OCI-LY7 (cell line): ENCODE measurements around the gene RSPH1. TPM values are rescaled to one million over a fixed set of nuclear protein-coding genes. Genes with fewer than 3 reads are reported as not detected.

ENCODE experiments used
- BruUV-seq: library from RNA; stranded (reverse); fragments of 400-500 nt; replicated peaks from 2 replicates; lab custom pipeline; 2021; lab: Mats Ljungman, UMichigan
- CTCF ChIA-PET: fragments of 300-600 bp; sonication (Branson Sonifier 250); formaldehyde crosslinking; loops from one replicate; lab custom pipeline; 2022; ENCODE audit warnings: antibody characterized with exemption; ENCODE audit not compliant: unreplicated experiment; lab: Charles Lee
- POLR2A ChIA-PET: fragments of 300-600 bp; sonication (Branson Sonifier 250); formaldehyde crosslinking; loops from one replicate; lab custom pipeline; 2022; ENCODE audit warnings: antibody characterized with exemption; lab: Charles Lee
- DNase-seq: peaks from one replicate; pipeline ENCODE4 v3.0.0-alpha.2; 2015; ENCODE audit warnings: low spot score
- H2AFZ ChIP-seq: fragments of 200-600 bp; sonication (generic), shearing (Covaris generic); 2 replicates; pipeline ENCODE4 v1.6.1; 2014; ENCODE audit warnings: mild to moderate bottlenecking, antibody characterized with exemption, low read length, moderate library complexity
- H3K27ac ChIP-seq: fragments of 200-600 bp; sonication (generic); 2 replicates; pipeline ENCODE4 v1.5.1; 2014; ENCODE audit warnings: mixed run types, low read depth, mild to moderate bottlenecking, moderate library complexity, low read length, inconsistent platforms; ENCODE audit not compliant: poor library complexity, severe bottlenecking
- H3K36me3 ChIP-seq: fragments of 200-600 bp; sonication (generic); 2 replicates; pipeline ENCODE4 v1.6.1; 2014; ENCODE audit warnings: mild to moderate bottlenecking, antibody characterized with exemption, low read length, moderate library complexity, mixed read lengths; ENCODE audit not compliant: insufficient read depth
- H3K4me1 ChIP-seq: fragments of 200-600 bp; sonication (generic); 2 replicates; pipeline ENCODE4 v1.5.1; 2014; ENCODE audit warnings: mild to moderate bottlenecking, low read length; ENCODE audit not compliant: insufficient read depth, poor library complexity, severe bottlenecking
- H3K4me2 ChIP-seq: fragments of 200-600 bp; sonication (generic); 2 replicates; pipeline ENCODE4 v1.6.1; 2014; ENCODE audit warnings: mild to moderate bottlenecking, low read length
- H3K4me3 ChIP-seq: fragments of 200-600 bp; sonication (generic); 2 replicates; pipeline ENCODE4 v1.5.1; 2014; ENCODE audit warnings: mild to moderate bottlenecking, low read depth, low read length; ENCODE audit not compliant: poor library complexity, severe bottlenecking
- H3K79me2 ChIP-seq: fragments of 200-600 bp; sonication (generic); 2 replicates; pipeline ENCODE4 v1.6.1; 2016; ENCODE audit warnings: low read depth, mild to moderate bottlenecking, low read length, moderate library complexity, mixed read lengths; ENCODE audit not compliant: insufficient read depth
- H3K9me2 ChIP-seq: fragments of 200-600 bp; sonication (generic); 2 replicates; pipeline ENCODE4 v1.6.1; 2016; ENCODE audit warnings: mild to moderate bottlenecking, low read length, mixed read lengths; ENCODE audit not compliant: insufficient read depth
- H3K9me3 ChIP-seq: fragments of 200-600 bp; sonication (generic); 2 replicates; pipeline ENCODE4 v1.6.1; 2014; ENCODE audit warnings: mild to moderate bottlenecking, mixed run types, low read length, mixed read lengths
- H4K20me1 ChIP-seq: fragments of 200-600 bp; sonication (generic); 2 replicates; pipeline ENCODE4 v1.6.1; 2014; ENCODE audit warnings: mild to moderate bottlenecking, antibody characterized with exemption, low read length, moderate library complexity, mixed read lengths; ENCODE audit not compliant: insufficient read depth
- EZH2phosphoT487 ChIP-seq: fragments of 200-600 bp; sonication (generic); IDR thresholded peaks from 2 replicates; pipeline ENCODE4 v1.6.1; 2018; ENCODE audit warnings: low read depth, borderline replicate concordance, mild to moderate bottlenecking, mixed run types, antibody characterized with exemption, low read length, moderate library complexity, mixed read lengths
- intact Hi-C: fragments of 100-400 bp; cut with micrococcal nuclease; formaldehyde crosslinking; loops from one replicate; pipeline ENCODE4 v1.10.0; 2022; ENCODE audit not compliant: unreplicated experiment
- total RNA-seq, 2 experiments: library from RNA; depleted of rRNA in 1 of 2; stranded (reverse); fragments of >200 nt in 1 of 2; shearing (Covaris generic) in 1 of 2; gene quantifications; 2 replicates each; pipeline ENCODE4 v1.2.3, GENCODE V29; 2014 to 2022
- TF ChIP-seq, protein P1 (sequence below): fragments of 200-600 bp; sonication (generic); conservative IDR thresholded peaks from 2 replicates; pipeline ENCODE4 v1.5.1; 2014; ENCODE audit warnings: mild to moderate bottlenecking, antibody characterized with exemption, low read length, moderate library complexity, mixed read lengths

RSPH1 gene
- total RNA-seq, 2 experiments from 2014 or later = 1.9 to 2.5 TPM

DNA sequence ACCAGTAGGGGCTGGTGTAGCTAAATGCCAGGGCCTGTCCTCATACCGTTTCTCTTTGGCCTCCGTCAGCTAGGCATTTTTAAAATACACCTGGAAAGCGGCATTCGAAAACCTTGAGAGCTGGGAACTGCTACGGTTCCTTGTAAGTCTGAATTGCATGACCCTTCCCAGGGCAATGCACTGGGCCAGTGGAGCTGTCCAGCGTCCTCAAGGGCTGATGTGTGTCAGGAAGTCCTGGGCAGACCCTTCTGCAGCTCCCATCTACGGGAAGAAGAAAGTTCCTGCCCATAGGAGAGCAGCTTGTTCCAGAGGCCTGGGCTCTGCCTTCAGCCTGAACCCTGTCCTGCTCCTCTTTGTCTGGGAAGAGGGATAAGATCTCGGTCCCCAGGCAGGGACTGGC is 58.2 kb downstream of the RSPH1 start:
- H2AFZ ChIP-seq = no peak overlapping the region
- intact Hi-C loops = no loop called here
- H3K9me3 ChIP-seq = peaks cover 3% of the 10 kb centered on the region; the same call in 1 of the 2 replicates
- H4K20me1 ChIP-seq = no peaks in the 10 kb centered on the region
- no peak for DNase-seq
- no peak overlapping the region for H3K4me3 ChIP-seq
- CTCF ChIA-PET = no interaction called here
- POLR2A ChIA-PET = no interaction called here
- no peak overlapping the region for H3K27ac ChIP-seq
- H3K79me2 ChIP-seq = no peaks in the 10 kb centered on the region
- H3K9me2 ChIP-seq = no peaks in the 10 kb centered on the region
- no peak for TF ChIP-seq EZH2phosphoT487
- TF ChIP-seq, protein P1, sequence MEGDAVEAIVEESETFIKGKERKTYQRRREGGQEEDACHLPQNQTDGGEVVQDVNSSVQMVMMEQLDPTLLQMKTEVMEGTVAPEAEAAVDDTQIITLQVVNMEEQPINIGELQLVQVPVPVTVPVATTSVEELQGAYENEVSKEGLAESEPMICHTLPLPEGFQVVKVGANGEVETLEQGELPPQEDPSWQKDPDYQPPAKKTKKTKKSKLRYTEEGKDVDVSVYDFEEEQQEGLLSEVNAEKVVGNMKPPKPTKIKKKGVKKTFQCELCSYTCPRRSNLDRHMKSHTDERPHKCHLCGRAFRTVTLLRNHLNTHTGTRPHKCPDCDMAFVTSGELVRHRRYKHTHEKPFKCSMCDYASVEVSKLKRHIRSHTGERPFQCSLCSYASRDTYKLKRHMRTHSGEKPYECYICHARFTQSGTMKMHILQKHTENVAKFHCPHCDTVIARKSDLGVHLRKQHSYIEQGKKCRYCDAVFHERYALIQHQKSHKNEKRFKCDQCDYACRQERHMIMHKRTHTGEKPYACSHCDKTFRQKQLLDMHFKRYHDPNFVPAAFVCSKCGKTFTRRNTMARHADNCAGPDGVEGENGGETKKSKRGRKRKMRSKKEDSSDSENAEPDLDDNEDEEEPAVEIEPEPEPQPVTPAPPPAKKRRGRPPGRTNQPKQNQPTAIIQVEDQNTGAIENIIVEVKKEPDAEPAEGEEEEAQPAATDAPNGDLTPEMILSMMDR = no peak
- no peak overlapping the region for H3K4me2 ChIP-seq
- H3K36me3 ChIP-seq = no peaks in the 10 kb centered on the region
- H3K4me1 ChIP-seq = no peaks in the 10 kb centered on the region
- no TSS peak for BruUV-seq

DNA sequence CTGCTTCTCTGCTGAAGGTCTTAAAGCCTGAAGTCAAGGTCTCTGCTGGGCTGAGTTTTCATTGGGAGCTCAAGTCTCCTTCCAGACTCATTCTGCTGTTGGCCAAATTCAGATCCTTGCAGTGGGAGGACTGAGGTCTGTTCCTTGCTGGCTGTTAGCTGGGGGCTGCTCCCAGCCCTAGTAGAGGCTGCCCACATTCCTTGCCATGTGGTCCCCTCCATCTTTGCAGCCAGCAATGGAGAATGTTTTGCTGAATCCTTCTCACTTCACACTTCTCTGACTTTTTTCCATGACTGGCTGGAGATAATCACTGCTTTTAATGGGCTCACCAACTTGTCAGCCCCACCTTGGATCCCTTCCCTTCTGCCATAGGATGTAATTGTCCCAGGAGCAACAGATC is 59.1 kb downstream of the RSPH1 start:
- Histone ChIP-seq H2AFZ (no peak overlapping the region), H3K4me2 (no peak overlapping the region), H3K27ac (no peak overlapping the region), H3K36me3 (no peaks in the 10 kb centered on the region), H3K4me3 (no peak overlapping the region), H3K9me2 (no peaks in the 10 kb centered on the region), H4K20me1 (no peaks in the 10 kb centered on the region), H3K9me3 (peaks cover 7% of the 10 kb centered on the region), H3K79me2 (no peaks in the 10 kb centered on the region), H3K4me1 (no peaks in the 10 kb centered on the region)
- CTCF ChIA-PET = no interaction called here
- intact Hi-C loops = no loop called here
- TF ChIP-seq EZH2phosphoT487 = no peak
- TF ChIP-seq, protein P1 = no peak
- no peak for DNase-seq
- no TSS peak for BruUV-seq
- POLR2A ChIA-PET = no interaction called here

DNA sequence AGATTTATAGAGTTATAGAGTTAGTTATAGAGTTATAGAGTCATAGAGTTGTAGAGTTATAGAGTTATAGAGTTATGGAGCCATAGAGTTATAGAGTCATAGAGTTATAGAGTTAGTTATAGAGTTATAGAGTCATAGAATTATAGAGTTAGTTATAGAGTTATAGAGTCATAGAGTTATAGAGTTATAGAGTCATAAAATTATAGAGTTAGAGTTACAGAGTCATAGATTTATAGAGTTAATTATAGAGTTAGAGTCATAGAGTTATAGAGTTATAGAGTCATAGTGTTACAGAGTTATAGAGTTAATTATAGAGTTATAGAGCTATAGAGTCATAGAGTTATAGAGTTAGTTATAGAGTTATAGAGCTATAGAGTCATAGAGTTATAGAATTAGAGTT is 60.2 kb downstream of the RSPH1 start:
- no peaks in the 10 kb centered on the region for H3K36me3 ChIP-seq
- TF ChIP-seq, protein P1 = no peak
- TF ChIP-seq EZH2phosphoT487 = no peak
- H3K9me2 ChIP-seq = no peaks in the 10 kb centered on the region
- H2AFZ ChIP-seq = no peak overlapping the region
- no peaks in the 10 kb centered on the region for H3K4me1 ChIP-seq
- POLR2A ChIA-PET = interaction anchor here (0.5 kb wide), 1 partner anchor 497 kb away, joined by 6 read pairs; no protein-coding TSS in a partner anchor
- DNase-seq = no peak
- no peak overlapping the region for H3K4me2 ChIP-seq
- no peak overlapping the region for H3K4me3 ChIP-seq
- H4K20me1 ChIP-seq = no peaks in the 10 kb centered on the region
- peaks cover 7% of the 10 kb centered on the region for H3K9me3 ChIP-seq
- BruUV-seq = no TSS peak
- H3K79me2 ChIP-seq = no peaks in the 10 kb centered on the region
- H3K27ac ChIP-seq = no peak overlapping the region
- CTCF ChIA-PET = interaction anchor here (0.8 kb wide), 1 partner anchor 125 kb away, joined by 3 read pairs; no protein-coding TSS in a partner anchor
- intact Hi-C loops = no loop called here
